Endothelial cell of umbilical vein (primary cell): ENCODE measurements around the gene MORN5.

Experiments used
- CTCF ChIP-seq, 2 donors: IDR thresholded peaks; 1 replicate in 1 of 2; 2 replicates in 1 of 2; pipeline ENCODE4 v1.5.1; 2011; ENCODE audit warnings: low read length in 2 of 2, mild to moderate bottlenecking in 2 of 2, moderate library complexity in 2 of 2, control low read depth in 1 of 2, inconsistent platforms in 1 of 2, low read depth in 1 of 2; ENCODE audit not compliant: insufficient read depth in 1 of 2; ENCODE audit errors: extremely low read depth in 1 of 2
- JUN ChIP-seq: IDR thresholded peaks from 2 replicates; pipeline ENCODE4 v1.6.1; 2011; ENCODE audit warnings: borderline replicate concordance, low read depth; ENCODE audit not compliant: insufficient read length, insufficient read depth
- POLR2A ChIP-seq: IDR thresholded peaks from 2 replicates; pipeline ENCODE4 v1.6.1; 2012; ENCODE audit warnings: low read depth, mild to moderate bottlenecking, control low read depth, low read length

DNA sequence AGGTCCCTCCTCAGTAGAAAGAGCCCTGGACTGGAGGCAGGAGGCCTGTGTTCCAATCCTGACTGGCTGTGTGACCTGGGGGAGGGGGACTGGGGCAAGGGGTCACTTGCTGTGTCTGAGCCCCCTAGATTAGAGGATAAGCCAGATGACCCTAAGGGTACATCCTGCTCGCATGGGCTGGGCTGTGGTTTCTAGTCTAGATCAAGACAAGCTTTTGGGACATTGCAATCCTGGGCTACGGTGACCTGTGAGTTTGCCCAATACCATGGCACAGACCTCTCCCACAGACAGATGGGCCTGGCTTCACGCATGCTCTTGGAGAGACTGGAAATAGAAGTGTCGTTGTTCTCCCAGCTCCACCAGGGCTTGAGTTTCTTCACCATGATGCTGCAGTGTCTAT lies 27.2 kb upstream of the MORN5 start:
- no peak for TF ChIP-seq JUN
- no peak for TF ChIP-seq CTCF (IDR thresholded peaks at IDR 0.05; ENCODE audit: extremely low read depth in 1 of 2, insufficient read depth in 1 of 2, low read depth in 1 of 2, low read length in 2 of 2)
- no peak for TF ChIP-seq POLR2A
